ENCODE data around the gene ODAM.
"Not testable (repeated sequence)": the region's sequence is repeated elsewhere in the genome, so short reads cannot be mapped to it uniquely, and the experiment has no call there.

Gene ODAM

DNA sequence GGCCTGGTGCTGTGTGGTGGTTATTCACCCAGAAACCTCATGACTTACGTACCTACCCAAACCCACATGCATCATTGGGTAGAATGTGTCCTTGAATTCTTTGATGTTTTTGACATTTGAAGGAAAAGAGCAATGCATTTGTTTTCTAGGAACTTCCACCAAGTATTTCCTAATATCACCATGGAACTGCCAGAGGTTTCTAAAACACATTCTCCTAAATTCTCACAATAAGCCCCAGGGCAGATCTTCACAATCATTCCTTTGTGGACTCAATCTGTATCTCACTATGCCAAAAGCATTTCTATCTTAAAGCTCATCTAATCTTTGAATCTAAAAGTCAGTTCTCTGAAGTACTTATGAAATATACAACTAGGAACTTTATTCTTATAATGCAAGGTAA lies 8.3 kb upstream of the ODAM start:
- no peak for DNase-seq (ENCODE audit: low read depth)
- H3K4me3 ChIP-seq (ENCODE audit: control insufficient read depth, low read depth, low read length), result no peak overlapping the region
- TF ChIP-seq, protein P1, sequence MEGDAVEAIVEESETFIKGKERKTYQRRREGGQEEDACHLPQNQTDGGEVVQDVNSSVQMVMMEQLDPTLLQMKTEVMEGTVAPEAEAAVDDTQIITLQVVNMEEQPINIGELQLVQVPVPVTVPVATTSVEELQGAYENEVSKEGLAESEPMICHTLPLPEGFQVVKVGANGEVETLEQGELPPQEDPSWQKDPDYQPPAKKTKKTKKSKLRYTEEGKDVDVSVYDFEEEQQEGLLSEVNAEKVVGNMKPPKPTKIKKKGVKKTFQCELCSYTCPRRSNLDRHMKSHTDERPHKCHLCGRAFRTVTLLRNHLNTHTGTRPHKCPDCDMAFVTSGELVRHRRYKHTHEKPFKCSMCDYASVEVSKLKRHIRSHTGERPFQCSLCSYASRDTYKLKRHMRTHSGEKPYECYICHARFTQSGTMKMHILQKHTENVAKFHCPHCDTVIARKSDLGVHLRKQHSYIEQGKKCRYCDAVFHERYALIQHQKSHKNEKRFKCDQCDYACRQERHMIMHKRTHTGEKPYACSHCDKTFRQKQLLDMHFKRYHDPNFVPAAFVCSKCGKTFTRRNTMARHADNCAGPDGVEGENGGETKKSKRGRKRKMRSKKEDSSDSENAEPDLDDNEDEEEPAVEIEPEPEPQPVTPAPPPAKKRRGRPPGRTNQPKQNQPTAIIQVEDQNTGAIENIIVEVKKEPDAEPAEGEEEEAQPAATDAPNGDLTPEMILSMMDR (conservative IDR thresholded peaks at IDR 0.05; ENCODE audit: control insufficient read depth, insufficient read depth, low read depth, low read length), result no peak

DNA sequence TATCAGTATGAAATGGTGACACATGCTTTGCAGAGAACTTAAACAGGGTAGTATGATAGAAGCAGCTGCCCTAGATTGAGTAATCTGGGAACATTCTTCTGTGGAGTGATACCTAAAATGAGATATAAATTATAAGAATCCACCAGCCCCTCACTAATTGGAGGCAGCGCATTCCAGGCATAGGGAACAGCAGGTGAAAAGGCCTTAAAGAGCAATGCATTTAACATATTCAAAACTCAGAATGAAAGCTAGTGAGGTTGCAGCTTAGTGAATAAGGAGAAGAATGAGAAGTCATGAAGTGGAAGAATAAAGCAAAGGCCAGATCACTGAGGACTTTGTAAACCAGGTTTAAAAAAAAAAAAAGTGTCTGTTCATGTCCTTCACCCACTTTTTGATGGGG lies 4.9 kb upstream of the ODAM start:
- TF ChIP-seq, protein P1 (conservative IDR thresholded peaks at IDR 0.05; ENCODE audit: control insufficient read depth, insufficient read depth, low read depth, low read length), result no peak
- DNase-seq (ENCODE audit: low read depth), result no peak
- H3K4me3 ChIP-seq (ENCODE audit: control insufficient read depth, low read depth, low read length), result no peak overlapping the region

DNA sequence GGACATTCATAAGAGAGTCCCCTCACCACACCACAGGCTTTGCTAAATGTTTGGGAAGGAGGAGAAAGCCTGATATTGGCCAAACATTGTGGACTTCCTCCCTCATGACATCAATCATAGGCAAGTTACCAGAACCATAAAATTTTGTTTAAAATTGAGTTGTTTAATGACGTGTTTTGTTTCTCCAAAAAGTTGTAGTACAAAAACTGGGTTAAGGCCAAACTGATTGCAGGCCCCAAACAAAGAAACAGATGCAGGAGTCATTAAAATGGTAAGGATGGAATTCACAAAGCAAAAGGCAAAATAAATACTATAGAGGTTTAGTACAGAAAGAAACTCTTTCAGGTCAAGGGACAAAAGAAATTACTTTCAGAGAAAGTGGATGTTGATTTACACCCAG lies 3.9 kb upstream of the ODAM start:
- no peak overlapping the region for H3K4me3 ChIP-seq (ENCODE audit: control insufficient read depth, low read depth, low read length)
- DNase-seq (ENCODE audit: low read depth), result no peak
- TF ChIP-seq, protein P1 (conservative IDR thresholded peaks at IDR 0.05; ENCODE audit: control insufficient read depth, insufficient read depth, low read depth, low read length), result no peak

DNA sequence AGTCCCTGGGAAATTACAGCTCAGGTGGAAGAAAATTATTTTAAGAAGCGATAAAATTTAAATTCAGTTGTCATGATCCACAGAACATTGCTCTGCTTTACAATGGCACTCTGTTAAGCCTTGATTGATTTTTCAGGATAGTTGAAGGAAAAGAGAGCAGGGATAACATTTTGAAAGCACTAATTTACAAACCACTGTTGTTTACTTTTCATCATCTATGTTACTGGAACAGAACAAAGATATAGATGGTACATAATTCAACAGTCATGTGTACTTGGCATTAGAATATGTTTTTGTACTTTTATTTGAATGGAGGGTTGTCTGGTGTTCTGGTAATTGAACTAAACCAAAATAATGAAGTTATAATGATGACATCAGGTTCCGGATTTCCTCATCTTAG lies 2.6 kb upstream of the ODAM start:
- DNase-seq (ENCODE audit: low read depth), result no peak
- H3K4me3 ChIP-seq (ENCODE audit: control insufficient read depth, low read depth, low read length), result no peak overlapping the region
- TF ChIP-seq, protein P1 (conservative IDR thresholded peaks at IDR 0.05; ENCODE audit: control insufficient read depth, insufficient read depth, low read depth, low read length), result no peak

DNA sequence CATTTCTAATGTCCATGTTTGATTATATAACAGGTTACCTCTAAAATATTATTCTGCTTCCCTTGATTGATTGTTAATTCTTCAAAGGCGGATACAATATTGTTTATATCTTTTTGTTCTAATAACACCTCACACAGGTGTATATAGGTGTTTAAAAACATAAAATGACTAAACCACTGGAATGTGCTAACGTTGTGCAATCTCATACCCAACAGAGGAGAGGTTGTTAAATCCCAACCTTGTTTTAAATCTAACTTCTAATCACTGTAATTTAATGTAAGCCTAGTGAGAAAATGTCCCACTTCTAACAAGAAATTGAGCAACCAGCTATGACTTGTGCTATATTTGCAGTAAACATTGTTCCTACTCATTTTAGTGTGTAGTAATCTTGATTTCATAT lies 1.3 kb downstream of the ODAM start:
- TF ChIP-seq, protein P1 (conservative IDR thresholded peaks at IDR 0.05; ENCODE audit: control insufficient read depth, insufficient read depth, low read depth, low read length), result no peak
- no peak overlapping the region for H3K4me3 ChIP-seq (ENCODE audit: control insufficient read depth, low read depth, low read length)
- no peak for DNase-seq (ENCODE audit: low read depth)

DNA sequence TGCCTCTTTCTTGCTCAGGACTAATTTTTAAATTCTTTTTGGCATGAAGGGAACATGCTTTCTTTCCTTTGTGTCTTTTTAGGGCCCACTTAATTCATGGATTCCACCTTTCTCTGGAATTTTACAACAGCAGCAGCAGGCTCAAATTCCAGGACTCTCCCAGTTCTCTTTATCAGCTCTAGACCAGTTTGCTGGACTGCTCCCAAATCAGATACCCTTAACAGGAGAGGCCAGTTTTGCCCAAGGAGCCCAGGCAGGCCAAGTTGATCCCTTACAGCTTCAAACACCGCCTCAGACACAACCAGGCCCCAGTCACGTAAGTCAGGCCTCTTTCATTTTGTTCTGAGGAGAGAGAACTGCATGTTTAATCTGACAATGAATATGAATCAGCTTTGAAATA lies 2.3 kb downstream of the ODAM start:
- no peak overlapping the region for H3K4me3 ChIP-seq (ENCODE audit: control insufficient read depth, low read depth, low read length)
- TF ChIP-seq, protein P1 (conservative IDR thresholded peaks at IDR 0.05; ENCODE audit: control insufficient read depth, insufficient read depth, low read depth, low read length), result no peak
- no peak for DNase-seq (ENCODE audit: low read depth)

DNA sequence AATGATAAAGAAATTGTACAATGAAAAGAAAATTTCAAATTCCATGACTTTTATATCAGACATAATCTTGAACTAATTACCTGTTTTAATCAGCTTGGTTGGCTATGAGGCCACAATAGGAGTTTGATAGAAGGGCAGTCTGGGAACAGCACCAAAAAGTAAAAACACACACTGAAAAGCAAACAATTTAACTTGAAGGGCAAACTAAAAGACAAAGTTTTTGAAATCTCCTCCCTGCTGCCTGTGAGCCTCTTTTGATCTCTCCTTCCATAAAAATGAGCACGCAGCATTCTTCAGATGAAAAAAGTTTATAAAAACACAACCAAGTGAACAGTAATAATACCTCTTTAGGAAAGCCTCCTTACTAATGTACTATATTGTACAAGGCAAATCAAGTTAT lies 8.1 kb downstream of the ODAM start:
- TF ChIP-seq, protein P1 (conservative IDR thresholded peaks at IDR 0.05; ENCODE audit: control insufficient read depth, insufficient read depth, low read depth, low read length), result no peak
- no peak for DNase-seq (ENCODE audit: low read depth)
- H3K4me3 ChIP-seq (ENCODE audit: control insufficient read depth, low read depth, low read length), result no peak overlapping the region

DNA sequence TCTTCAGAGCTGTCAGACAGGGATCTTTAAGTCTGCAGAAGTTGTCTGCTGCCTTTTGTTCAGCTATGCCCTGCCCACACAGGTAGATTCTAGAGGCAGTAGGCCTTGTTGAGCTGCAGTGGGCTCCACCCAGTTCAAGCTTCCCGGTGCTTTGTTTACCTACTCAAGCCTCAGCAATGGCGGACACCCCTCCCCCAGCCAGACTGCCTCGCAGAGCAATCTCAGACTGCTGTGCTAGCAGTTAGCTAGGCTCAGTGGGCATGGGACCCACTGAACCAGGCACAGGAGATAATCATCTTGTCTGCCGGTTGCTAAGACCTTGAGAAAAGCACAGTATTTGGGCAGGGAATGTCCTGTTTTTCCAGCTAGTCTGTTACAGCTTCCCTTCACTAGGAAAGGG lies 17.2 kb downstream of the ODAM start:
- H3K4me3 ChIP-seq (ENCODE audit: control insufficient read depth, low read depth, low read length); DNase-seq (ENCODE audit: low read depth): not testable (repeated sequence)

DNA sequence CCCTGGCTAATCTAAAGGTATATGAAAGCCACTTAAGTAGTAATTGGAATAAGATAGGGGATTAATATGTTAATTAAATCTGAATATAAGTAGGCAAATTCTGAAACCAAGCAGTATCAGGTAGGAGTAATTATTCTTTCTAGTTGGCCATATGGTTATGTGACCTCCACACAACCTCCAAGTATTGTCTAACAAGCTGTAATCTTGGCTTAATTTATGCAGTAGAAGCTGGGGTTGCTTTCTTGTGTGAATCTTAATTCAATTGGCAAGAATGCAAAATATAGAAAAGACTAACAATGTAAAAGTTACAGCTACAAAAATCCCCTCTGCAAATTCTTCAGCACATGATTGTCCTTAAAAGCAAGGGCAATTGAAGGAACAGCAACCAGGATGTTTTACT lies 20.6 kb downstream of the ODAM start:
- H3K4me3 ChIP-seq (ENCODE audit: control insufficient read depth, low read depth, low read length); DNase-seq (ENCODE audit: low read depth): not testable (repeated sequence)

DNA sequence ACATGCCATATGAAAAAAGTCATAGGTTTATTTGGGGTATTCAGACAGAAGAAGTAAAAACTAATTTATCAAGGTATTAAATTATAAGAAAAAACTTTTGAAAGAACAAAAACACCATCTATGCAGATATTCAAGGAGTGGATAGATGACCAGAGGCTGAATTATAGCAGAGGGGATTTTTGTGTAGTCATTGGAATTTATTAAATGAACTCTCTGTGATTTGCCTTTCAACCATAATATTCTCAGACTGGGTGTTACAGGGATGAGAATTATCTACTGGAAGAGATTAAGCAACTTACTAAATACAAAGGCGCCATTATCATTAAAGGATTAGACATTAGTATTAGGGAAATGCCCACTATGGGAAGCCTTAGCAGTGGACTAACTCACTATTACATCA lies 21.0 kb downstream of the ODAM start:
- not testable (repeated sequence) for DNase-seq (ENCODE audit: low read depth); H3K4me3 ChIP-seq (ENCODE audit: control insufficient read depth, low read depth, low read length)

DNA sequence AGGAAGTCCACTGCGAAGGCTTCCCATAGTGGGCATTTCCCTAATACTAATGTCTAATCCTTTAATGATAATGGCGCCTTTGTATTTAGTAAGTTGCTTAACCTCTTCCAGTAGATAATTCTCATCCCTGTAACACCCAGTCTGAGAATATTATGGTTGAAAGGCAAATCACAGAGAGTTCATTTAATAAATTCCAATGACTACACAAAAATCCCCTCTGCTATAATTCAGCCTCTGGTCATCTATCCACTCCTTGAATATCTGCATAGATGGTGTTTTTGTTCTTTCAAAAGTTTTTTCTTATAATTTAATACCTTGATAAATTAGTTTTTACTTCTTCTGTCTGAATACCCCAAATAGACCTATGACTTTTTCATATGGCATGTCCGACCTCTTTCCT lies 25.9 kb downstream of the ODAM start:
- DNase-seq (ENCODE audit: low read depth); H3K4me3 ChIP-seq (ENCODE audit: control insufficient read depth, low read depth, low read length): not testable (repeated sequence)
